GM21381 (cell line): ENCODE results near the gene OR52N5.

ENCODE experiments used
- ATAC-seq: cut with Tn5 transposase; IDR thresholded peaks from one replicate; pipeline ENCODE4 v1.9.1; 2021; ENCODE audit warnings: mild to moderate bottlenecking, moderate library complexity; ENCODE audit not compliant: unreplicated experiment

OR52N5 gene

DNA sequence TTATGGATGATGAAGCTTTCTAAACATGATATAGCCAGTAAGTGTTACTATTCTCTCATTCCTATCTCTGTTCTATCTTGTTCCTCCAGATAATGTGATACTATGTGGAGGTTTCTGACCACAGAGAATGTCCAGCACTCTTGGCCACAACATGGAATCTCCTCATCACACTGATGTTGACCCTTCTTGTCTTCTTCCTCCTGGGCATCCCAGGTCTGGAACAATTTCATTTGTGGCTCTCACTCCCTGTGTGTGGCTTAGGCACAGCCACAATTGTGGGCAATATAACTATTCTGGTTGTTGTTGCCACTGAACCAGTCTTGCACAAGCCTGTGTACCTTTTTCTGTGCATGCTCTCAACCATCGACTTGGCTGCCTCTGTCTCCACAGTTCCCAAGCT, 56.8 kb downstream of the OR52N5 start:
- ATAC-seq, result no peak
